HFF-Myc (cell line): ENCODE data around the gene ZNF75A.

Source experiments
- DNase-seq: peaks from one replicate; pipeline ENCODE4 v3.0.0-alpha.2; 2011; ENCODE audit warnings: low read depth; ENCODE audit errors: extremely low read depth
- H3K4me3 ChIP-seq: replicated peaks from 2 replicates; pipeline ENCODE4 v1.5.1; 2011; ENCODE audit warnings: low read depth, mild to moderate bottlenecking, control low read depth, low read length
- TF ChIP-seq, protein P1 (sequence below): IDR thresholded peaks from 2 replicates; pipeline ENCODE4 v1.5.1; 2012; ENCODE audit warnings: mild to moderate bottlenecking, low read depth, low read length, control low read depth; ENCODE audit errors: missing control alignments

Gene ZNF75A

DNA sequence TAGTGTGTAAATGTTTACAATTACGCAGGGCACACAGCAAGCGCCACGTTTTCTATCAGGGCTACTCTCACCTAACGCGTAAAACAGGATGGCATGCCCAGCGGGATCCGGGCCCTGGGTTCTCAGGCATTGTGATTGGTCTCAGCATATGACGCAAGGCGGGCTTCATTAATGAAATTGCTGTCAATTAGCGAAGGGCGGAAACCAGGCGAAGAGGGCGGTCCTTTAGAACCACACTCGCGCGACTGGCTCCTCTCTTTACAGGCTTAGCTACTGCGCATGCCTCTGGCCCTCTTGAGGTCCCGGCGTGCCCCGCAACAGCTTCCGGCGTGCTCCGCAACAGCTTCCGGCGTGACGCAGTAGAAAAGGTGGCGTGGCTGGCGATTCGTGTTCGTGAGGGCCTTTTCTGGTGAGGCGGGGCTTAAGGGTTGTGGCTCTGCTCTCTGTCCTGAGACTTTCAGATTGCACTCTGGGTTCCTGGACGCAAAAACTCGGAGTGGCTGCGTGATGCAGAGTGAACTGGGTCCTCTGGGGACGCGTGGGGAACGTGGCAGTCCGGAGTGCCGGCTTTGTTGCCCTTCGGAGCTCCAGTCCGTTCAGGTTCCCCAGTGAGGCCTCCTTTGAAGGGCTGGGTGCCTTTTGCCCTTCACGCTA, 59.6 kb downstream of the ZNF75A start:
- TF ChIP-seq, protein P1, sequence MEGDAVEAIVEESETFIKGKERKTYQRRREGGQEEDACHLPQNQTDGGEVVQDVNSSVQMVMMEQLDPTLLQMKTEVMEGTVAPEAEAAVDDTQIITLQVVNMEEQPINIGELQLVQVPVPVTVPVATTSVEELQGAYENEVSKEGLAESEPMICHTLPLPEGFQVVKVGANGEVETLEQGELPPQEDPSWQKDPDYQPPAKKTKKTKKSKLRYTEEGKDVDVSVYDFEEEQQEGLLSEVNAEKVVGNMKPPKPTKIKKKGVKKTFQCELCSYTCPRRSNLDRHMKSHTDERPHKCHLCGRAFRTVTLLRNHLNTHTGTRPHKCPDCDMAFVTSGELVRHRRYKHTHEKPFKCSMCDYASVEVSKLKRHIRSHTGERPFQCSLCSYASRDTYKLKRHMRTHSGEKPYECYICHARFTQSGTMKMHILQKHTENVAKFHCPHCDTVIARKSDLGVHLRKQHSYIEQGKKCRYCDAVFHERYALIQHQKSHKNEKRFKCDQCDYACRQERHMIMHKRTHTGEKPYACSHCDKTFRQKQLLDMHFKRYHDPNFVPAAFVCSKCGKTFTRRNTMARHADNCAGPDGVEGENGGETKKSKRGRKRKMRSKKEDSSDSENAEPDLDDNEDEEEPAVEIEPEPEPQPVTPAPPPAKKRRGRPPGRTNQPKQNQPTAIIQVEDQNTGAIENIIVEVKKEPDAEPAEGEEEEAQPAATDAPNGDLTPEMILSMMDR: no peak
- H3K4me3 ChIP-seq: peak overlapping the region; percentile 51
- peak; percentile 60 for DNase-seq
